Ishikawa (cell line): ENCODE measurements around the gene EDN3.

Source experiments
- CREB1 ChIP-seq: IDR thresholded peaks from 2 replicates; pipeline ENCODE4 v1.6.1; 2012; ENCODE audit warnings: low read depth
- FOXM1 ChIP-seq: IDR thresholded peaks from 2 replicates; pipeline ENCODE4 v1.6.1; 2012; ENCODE audit warnings: low read depth, borderline replicate concordance
- RAD21 ChIP-seq: IDR thresholded peaks from 2 replicates; pipeline ENCODE4 v1.6.1; 2012; ENCODE audit warnings: low read depth
- TAF1 ChIP-seq: IDR thresholded peaks from 2 replicates; pipeline ENCODE4 v1.6.1; 2012; ENCODE audit warnings: low read depth, mild to moderate bottlenecking
- TF ChIP-seq, protein P1 (sequence below): IDR thresholded peaks from 2 replicates; pipeline ENCODE4 v1.6.1; 2012

DNA sequence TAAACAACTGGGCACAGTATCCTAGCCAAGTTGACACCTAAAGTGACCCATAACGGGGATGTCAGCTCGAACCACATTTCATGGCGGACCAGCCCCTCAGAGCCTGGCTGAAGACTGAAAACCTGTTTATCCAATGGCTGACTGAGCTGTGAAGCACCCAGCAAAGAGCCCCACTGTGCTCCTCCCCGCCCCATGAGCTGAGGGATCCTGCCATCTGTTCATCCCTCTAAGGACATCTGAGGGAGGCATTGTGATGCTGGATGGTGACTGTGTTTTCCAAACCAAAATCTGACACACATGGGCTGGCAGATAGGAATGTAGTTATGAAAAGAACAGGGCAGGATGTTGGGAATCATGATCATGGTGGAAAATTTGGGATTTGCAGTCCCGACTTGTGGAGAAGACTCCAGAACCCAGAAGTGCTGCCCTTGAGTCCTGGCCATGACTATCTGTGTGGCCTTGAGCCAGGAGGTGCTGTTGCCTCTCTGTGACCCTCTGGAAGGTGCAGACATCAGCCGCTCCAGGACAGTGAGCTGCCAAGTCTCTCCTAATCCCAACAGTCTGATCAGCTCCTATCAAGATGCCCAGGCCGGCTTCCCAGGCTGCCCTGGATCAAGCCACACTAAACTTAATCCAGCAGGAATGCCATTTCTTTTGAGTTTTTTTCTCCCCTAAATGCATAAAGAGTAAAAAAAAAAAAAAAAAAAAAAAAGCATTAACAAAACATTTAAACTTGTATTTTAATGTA lies 5.7 kb downstream of the EDN3 start:
- TF ChIP-seq CREB1 (no peak), TAF1 (no peak), FOXM1 (no peak), RAD21 (no peak)
- TF ChIP-seq, protein P1, sequence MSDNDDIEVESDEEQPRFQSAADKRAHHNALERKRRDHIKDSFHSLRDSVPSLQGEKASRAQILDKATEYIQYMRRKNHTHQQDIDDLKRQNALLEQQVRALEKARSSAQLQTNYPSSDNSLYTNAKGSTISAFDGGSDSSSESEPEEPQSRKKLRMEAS, result no peak
